ENCODE data around the gene ABHD5.

The ABHD5 gene

DNA sequence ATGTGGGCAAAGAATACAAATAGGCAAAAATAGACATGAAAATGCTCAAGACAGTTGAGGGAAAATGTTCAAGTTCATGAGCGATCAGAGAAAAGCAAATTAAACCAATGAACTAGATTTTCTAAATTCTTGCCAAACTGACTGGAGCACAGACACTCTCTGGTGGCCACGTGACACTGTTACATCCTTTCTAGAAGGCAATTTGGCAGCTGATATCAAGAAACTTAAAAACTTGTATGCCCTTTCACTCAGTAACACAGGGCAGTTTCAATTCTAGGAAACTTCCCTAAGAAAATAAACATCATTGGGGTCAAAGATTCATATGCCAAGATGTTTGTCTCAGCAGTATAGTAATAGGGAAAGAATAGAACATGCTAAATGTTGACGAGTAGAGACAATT, 52.2 kb downstream of the ABHD5 start:
- Histone ChIP-seq H3K9ac (ENCODE audit: low read length) (peak overlapping the region; percentile 65), H3K4me1 (ENCODE audit: control insufficient read depth, insufficient read depth, low read length) (peaks cover 35% of the 10 kb centered on the region), H3K36me3 (ENCODE audit: control insufficient read depth, insufficient read depth, low read length, severe bottlenecking) (no peaks in the 10 kb centered on the region), H3K4me3 (ENCODE audit: low read length) (peak overlapping the region; percentile 46), H3K27me3 (replicated peaks; ENCODE audit: control insufficient read depth, insufficient read depth, low read length) (no peaks in the 10 kb centered on the region), H3K9me3 (ENCODE audit: control insufficient read depth, low read length) (no peaks in the 10 kb centered on the region)
- DNase-seq (ENCODE audit: low read depth) = peak; percentile 63

DNA sequence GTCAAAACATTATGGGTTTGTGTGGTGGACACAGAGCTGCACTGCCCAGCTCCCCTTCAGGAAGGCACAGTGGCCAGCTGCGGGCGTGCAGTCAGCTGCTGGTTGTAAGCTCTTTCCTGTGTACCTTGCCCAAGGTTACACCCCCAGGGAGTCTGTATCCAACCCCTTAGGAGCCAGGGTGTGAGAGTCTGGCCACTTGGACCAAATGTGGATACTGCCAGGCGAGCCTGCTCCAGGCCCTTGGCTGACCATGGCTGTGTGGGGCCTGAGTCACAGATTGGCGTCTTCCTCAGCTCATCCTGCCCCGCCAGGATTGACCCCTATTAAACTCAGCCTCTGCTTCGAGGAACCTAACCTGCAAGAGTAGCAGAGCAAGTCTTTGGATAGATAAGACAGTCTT, 56.9 kb downstream of the ABHD5 start:
- Histone ChIP-seq H3K27me3 (replicated peaks; ENCODE audit: control insufficient read depth, insufficient read depth, low read length) (no peaks in the 10 kb centered on the region), H3K4me1 (ENCODE audit: control insufficient read depth, insufficient read depth, low read length) (peaks cover 39% of the 10 kb centered on the region), H3K9ac (ENCODE audit: low read length) (peak overlapping the region; percentile 13), H3K36me3 (ENCODE audit: control insufficient read depth, insufficient read depth, low read length, severe bottlenecking) (no peaks in the 10 kb centered on the region), H3K4me3 (ENCODE audit: low read length) (no peak overlapping the region), H3K9me3 (ENCODE audit: control insufficient read depth, low read length) (no peaks in the 10 kb centered on the region)
- DNase-seq (ENCODE audit: low read depth) = no peak

DNA sequence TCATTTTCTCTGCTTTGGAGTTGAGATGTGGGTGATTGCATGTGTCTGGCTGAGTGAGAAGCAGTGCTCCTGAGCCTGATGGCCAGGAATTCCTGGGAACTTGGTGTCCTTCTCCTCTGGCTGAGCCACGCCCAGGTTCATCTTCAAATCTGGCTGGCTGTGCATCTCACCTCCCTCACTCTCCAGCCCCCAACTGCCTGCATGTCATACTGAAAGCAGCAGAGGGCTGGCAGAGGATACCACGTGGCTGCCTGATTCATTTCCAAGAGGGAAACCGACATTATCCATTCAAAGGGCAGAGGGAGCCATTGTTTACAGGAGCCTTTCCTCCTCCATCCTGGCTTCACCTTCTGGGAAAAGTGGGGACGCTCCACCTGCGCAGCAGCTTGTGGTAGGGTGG, 57.4 kb downstream of the ABHD5 start:
- Histone ChIP-seq H3K27me3 (replicated peaks; ENCODE audit: control insufficient read depth, insufficient read depth, low read length) (no peaks in the 10 kb centered on the region), H3K36me3 (ENCODE audit: control insufficient read depth, insufficient read depth, low read length, severe bottlenecking) (no peaks in the 10 kb centered on the region), H3K9me3 (ENCODE audit: control insufficient read depth, low read length) (no peaks in the 10 kb centered on the region), H3K4me3 (ENCODE audit: low read length) (no peak overlapping the region), H3K4me1 (ENCODE audit: control insufficient read depth, insufficient read depth, low read length) (peaks cover 35% of the 10 kb centered on the region), H3K9ac (ENCODE audit: low read length) (peak overlapping the region; percentile 13)
- no peak for DNase-seq (ENCODE audit: low read depth)

DNA sequence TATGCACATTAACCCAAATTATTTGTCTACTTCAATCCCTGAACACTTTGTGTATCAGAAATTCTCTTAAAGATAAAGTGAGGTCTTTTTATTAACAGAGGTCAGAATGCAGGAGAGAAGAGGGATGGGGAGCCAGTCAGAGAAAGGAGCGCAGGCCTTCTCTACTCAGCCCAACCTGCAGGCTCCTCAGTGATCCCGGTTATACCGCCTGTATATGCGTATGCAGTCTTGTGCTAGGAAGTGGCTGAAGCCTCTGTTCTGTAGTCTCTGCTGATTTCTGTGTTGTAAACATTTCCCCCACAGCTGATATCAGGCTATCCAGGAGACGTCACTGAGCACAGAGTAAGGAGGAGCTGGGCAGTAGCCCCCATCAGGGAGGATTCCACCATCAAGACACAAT, 57.9 kb downstream of the ABHD5 start:
- no peak for DNase-seq (ENCODE audit: low read depth)
- Histone ChIP-seq H3K9ac (ENCODE audit: low read length) (no peak overlapping the region), H3K4me3 (ENCODE audit: low read length) (no peak overlapping the region), H3K36me3 (ENCODE audit: control insufficient read depth, insufficient read depth, low read length, severe bottlenecking) (no peaks in the 10 kb centered on the region), H3K27me3 (replicated peaks; ENCODE audit: control insufficient read depth, insufficient read depth, low read length) (no peaks in the 10 kb centered on the region), H3K9me3 (ENCODE audit: control insufficient read depth, low read length) (no peaks in the 10 kb centered on the region), H3K4me1 (ENCODE audit: control insufficient read depth, insufficient read depth, low read length) (peaks cover 36% of the 10 kb centered on the region)

DNA sequence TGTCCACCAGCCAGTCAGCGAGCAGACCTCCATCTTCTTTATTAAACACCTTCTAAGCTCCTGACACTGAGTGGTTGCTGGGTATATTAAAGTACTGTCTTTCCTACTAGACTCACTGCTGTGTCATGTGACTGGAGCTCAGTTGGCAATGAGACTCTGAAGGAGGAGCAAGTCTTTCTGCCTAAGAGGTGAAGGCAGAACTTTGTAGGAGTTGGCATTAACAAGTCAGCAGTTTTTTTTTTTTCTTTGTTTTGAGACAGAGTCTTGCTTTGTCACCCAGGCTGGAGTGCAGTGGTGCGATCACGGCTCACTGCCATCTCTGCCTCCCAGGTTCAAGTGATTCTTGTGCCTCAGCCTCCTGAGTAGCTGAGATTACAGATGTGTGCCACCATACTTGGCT, 62.2 kb downstream of the ABHD5 start:
- Histone ChIP-seq H3K9me3 (ENCODE audit: control insufficient read depth, low read length) (no peaks in the 10 kb centered on the region), H3K27me3 (replicated peaks; ENCODE audit: control insufficient read depth, insufficient read depth, low read length) (no peaks in the 10 kb centered on the region), H3K4me3 (ENCODE audit: low read length) (no peak overlapping the region), H3K9ac (ENCODE audit: low read length) (no peak overlapping the region), H3K4me1 (ENCODE audit: control insufficient read depth, insufficient read depth, low read length) (peaks cover 31% of the 10 kb centered on the region), H3K36me3 (ENCODE audit: control insufficient read depth, insufficient read depth, low read length, severe bottlenecking) (no peaks in the 10 kb centered on the region)
- no peak for DNase-seq (ENCODE audit: low read depth)

DNA sequence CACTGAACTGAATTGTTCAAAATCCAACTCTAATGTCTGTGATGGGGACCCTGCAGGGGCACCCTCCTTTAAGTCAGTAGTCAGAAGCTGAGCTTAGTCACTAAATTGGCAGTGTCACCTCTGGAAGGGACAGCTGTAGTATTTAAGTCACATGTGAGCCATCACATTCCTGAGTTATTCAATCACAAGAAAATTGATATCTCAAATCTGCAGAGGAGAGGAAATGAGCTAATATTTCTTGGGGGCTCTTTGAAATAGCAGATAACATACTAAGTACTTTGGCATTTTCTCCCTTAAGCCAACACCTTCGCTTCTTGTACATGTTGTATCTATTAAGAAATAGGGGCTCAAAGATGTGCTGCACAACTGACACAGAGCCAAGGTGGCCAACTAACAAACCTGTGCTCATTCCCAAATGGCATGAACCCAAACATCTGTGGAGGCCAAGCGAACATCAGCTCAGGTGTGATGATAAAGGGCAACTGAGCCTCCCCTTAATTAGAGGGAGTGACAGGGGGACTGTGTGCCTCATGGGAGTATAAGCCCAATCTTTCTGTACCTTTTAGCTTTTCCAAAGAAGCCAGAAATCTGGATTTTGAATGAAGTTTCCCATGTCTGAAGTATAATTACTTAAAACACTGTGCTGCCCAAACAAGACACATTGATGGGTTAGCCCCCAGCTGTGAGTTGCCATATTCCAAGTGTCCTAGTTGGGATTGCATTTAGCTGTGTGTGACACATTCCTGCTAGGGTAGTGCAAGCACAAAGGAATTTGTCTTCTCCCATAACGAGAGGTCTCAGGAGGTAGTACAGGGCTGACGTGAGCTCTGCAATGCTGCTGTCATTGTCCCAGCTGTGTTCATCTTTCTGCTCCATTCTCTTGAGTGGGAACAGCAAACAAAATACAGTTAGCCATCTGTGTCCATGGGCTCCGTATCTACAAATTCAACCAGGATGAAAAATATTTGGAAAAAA, 63.3 kb downstream of the ABHD5 start:
- Histone ChIP-seq H3K36me3 (ENCODE audit: control insufficient read depth, insufficient read depth, low read length, severe bottlenecking) (no peaks in the 10 kb centered on the region), H3K4me3 (ENCODE audit: low read length) (no peak overlapping the region), H3K9ac (ENCODE audit: low read length) (no peak overlapping the region), H3K9me3 (ENCODE audit: control insufficient read depth, low read length) (no peaks in the 10 kb centered on the region), H3K27me3 (replicated peaks; ENCODE audit: control insufficient read depth, insufficient read depth, low read length) (no peaks in the 10 kb centered on the region), H3K4me1 (ENCODE audit: control insufficient read depth, insufficient read depth, low read length) (peaks cover 34% of the 10 kb centered on the region)
- DNase-seq (ENCODE audit: low read depth) = peak; percentile 39

DNA sequence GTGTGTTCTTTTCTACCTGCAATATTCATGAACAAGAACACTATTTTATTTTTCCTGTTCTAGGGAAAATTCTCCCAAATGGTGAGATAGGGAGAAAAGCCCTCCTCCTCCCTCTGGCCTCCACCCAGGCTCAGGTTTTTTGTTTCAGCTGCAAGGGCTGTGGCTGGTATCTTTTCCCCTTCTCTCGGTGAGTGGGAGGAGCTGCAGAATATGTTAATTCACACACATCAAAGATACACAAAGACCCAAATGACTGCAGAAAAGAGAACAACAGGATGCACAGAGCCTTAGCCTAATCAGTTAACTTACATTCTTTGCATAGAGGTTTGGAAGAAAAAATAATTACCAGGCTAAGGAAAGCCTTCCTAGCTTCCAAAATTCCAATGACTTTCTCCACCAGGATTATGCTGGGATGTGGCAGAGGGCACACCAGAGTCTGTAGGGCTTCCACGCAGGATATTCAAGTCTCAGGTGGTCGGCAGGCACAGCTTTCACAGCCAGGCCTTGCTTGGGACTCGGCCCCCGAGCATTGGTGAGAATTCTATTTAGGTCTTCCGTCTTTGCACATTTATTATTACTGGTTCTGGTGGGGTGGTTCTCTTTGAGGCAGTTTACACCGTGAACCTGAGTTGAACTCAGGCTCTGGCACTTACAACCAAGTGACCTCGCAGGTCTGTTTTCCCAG, 64.9 kb downstream of the ABHD5 start:
- H3K36me3 ChIP-seq (ENCODE audit: control insufficient read depth, insufficient read depth, low read length, severe bottlenecking) = no peaks in the 10 kb centered on the region
- H3K9ac ChIP-seq (ENCODE audit: low read length) = no peak overlapping the region
- no peaks in the 10 kb centered on the region for H3K27me3 ChIP-seq (replicated peaks; ENCODE audit: control insufficient read depth, insufficient read depth, low read length)
- H3K4me1 ChIP-seq (ENCODE audit: control insufficient read depth, insufficient read depth, low read length) = peaks cover 46% of the 10 kb centered on the region
- no peak overlapping the region for H3K4me3 ChIP-seq (ENCODE audit: low read length)
- H3K9me3 ChIP-seq (ENCODE audit: control insufficient read depth, low read length) = no peaks in the 10 kb centered on the region
- no peak for DNase-seq (ENCODE audit: low read depth)

DNA sequence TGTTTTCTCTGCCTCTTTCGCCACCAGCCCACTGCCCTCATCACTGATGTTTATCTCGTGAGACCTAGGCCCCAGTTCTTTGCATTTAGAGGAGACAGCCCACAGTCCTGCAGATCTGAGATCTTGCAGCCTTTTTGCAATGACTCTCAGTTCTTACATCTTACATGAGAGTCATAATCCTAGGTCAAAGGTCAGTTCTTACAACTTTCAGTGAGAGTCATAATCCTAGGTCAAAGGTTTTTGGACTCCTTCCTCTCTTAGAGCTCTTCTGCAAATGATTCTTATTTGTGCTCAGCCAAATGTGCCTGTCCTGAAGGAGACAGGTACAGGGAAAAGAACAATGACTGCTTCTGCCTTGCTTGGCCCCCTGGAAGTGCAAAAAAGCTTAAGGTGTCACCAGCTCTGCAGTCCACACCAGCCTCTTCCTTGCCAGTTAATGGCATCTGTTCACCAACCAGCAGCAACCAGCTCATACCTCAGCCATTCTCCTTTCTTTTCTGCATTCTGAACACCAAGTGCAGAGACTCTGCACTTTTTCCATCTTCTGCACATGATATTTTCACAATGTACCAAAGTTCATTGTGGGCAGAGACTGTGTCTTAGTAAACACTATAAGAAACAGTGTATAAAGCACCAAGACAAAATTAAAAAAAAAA, 67.1 kb downstream of the ABHD5 start:
- DNase-seq (ENCODE audit: low read depth) = no peak
- Histone ChIP-seq H3K36me3 (ENCODE audit: control insufficient read depth, insufficient read depth, low read length, severe bottlenecking) (no peaks in the 10 kb centered on the region), H3K4me1 (ENCODE audit: control insufficient read depth, insufficient read depth, low read length) (peaks cover 46% of the 10 kb centered on the region), H3K4me3 (ENCODE audit: low read length) (no peak overlapping the region), H3K9ac (ENCODE audit: low read length) (no peak overlapping the region), H3K27me3 (replicated peaks; ENCODE audit: control insufficient read depth, insufficient read depth, low read length) (no peaks in the 10 kb centered on the region), H3K9me3 (ENCODE audit: control insufficient read depth, low read length) (no peaks in the 10 kb centered on the region)

DNA sequence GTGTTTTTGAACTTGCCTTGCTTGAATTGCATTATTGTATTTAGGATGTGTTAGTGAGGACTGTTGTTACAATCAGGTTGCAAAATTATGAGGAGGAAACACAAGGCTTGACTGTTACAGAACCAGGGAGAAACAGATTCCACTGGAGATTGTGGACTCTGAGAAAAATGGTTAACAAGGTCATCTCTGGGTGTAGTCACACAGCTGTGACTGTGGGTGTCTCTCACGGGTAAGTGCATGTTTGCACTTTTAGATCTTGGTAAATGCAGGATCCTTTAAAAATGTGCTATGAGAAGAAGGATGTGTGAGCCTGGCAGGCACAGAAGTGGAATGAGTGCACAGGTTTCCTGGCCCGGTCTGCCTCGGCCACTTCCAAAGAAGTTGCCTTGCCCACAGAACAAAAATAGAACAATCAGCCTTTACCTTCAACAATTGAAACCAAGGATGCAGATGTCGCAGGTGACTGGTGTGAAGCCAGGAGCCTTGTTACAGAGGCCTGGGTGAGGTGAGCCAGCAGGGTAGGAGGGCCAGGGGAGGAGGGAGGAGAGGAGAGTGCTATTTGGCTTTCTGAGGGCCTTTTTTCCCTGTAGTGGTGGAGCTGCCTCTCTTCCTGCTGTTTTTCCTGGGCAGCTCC, 68.0 kb downstream of the ABHD5 start:
- Histone ChIP-seq H3K4me3 (ENCODE audit: low read length) (no peak overlapping the region), H3K4me1 (ENCODE audit: control insufficient read depth, insufficient read depth, low read length) (peaks cover 40% of the 10 kb centered on the region), H3K9me3 (ENCODE audit: control insufficient read depth, low read length) (no peaks in the 10 kb centered on the region), H3K27me3 (replicated peaks; ENCODE audit: control insufficient read depth, insufficient read depth, low read length) (no peaks in the 10 kb centered on the region), H3K36me3 (ENCODE audit: control insufficient read depth, insufficient read depth, low read length, severe bottlenecking) (no peaks in the 10 kb centered on the region), H3K9ac (ENCODE audit: low read length) (peak overlapping the region; percentile 45)
- DNase-seq (ENCODE audit: low read depth) = no peak

DNA sequence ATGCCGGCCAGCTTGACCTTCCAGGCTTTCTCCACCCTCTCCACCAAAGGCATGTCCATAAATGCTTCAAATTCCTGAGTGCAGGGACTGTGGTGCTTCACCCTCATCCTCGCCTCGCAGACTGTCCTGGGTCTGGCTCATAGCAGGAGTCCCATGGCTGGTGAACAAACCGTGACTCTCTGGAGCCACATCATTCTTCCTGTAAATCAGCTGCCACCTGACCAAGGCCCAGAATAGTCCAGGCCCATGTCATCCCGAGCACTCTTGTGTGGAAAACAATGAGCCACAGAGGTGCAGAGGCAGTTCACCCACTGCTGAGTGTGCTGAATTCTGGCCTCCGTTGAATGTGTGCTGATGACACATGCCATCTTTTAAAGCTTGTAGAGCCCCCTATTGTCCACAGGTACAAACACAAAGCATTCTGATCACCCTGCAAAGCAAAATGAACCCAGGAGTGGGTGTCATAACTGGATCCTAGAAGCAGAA, 68.6 kb downstream of the ABHD5 start:
- H3K36me3 ChIP-seq (ENCODE audit: control insufficient read depth, insufficient read depth, low read length, severe bottlenecking) = no peaks in the 10 kb centered on the region
- peaks cover 39% of the 10 kb centered on the region for H3K4me1 ChIP-seq (ENCODE audit: control insufficient read depth, insufficient read depth, low read length)
- H3K27me3 ChIP-seq (replicated peaks; ENCODE audit: control insufficient read depth, insufficient read depth, low read length) = no peaks in the 10 kb centered on the region
- peak; percentile 43 for DNase-seq (ENCODE audit: low read depth)
- H3K9me3 ChIP-seq (ENCODE audit: control insufficient read depth, low read length) = no peaks in the 10 kb centered on the region
- no peak overlapping the region for H3K4me3 ChIP-seq (ENCODE audit: low read length)
- peak overlapping the region; percentile 45 for H3K9ac ChIP-seq (ENCODE audit: low read length)

DNA sequence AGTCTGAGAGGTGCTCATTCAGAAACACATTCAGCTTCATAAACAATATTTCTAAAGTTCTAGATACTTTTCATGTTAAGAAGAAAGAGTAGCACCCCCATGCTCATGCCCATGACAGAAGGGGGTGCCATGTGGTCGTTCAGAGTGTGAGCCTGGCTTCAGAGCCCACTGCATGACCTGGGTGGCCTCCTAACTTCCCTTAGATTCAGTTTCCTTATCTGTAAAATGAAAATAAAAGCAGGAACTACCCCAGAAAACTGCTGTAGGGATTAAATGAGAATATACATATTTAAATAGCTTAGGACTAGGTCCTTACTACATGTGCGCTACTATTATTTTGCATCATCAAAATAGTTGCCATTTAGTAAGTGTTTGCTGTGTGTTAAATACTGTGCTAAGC, 69.2 kb downstream of the ABHD5 start:
- no peaks in the 10 kb centered on the region for H3K36me3 ChIP-seq (ENCODE audit: control insufficient read depth, insufficient read depth, low read length, severe bottlenecking)
- no peak for DNase-seq (ENCODE audit: low read depth)
- no peaks in the 10 kb centered on the region for H3K9me3 ChIP-seq (ENCODE audit: control insufficient read depth, low read length)
- no peak overlapping the region for H3K4me3 ChIP-seq (ENCODE audit: low read length)
- H3K27me3 ChIP-seq (replicated peaks; ENCODE audit: control insufficient read depth, insufficient read depth, low read length) = no peaks in the 10 kb centered on the region
- no peak overlapping the region for H3K9ac ChIP-seq (ENCODE audit: low read length)
- H3K4me1 ChIP-seq (ENCODE audit: control insufficient read depth, insufficient read depth, low read length) = peaks cover 42% of the 10 kb centered on the region

Measured in adipocyte (in vitro differentiated cells).